Prostate gland (tissue), 2 donors: Measurements from ENCODE around the gene RUSF1. TPM values are rescaled to one million over a fixed set of nuclear protein-coding genes. Genes with fewer than 3 reads are reported as not detected.
"Not testable (repeated sequence)": the region's sequence is repeated elsewhere in the genome, so short reads cannot be mapped to it uniquely, and the experiment has no call there.

ENCODE experiments used
- DNase-seq: peaks from one replicate; pipeline ENCODE4 v3.0.0-alpha.2; 2019; ENCODE audit warnings: low spot score
- H3K27ac ChIP-seq, 2 donors: fragments of 200-600 bp; sonication (generic); 2 replicates each; pipeline ENCODE4 v1.5.1; 2017 to 2019
- H3K27me3 ChIP-seq: fragments of 200-600 bp; sonication (generic); replicated peaks from 2 replicates; pipeline ENCODE4 v1.5.1; 2019; ENCODE audit not compliant: insufficient read depth
- H3K36me3 ChIP-seq, 2 donors: fragments of 200-600 bp; sonication (generic); 1 replicate in 1 of 2; 2 replicates in 1 of 2; pipeline versions ENCODE4 v1.5.1 to v1.8.1; 2017 to 2019
- H3K4me1 ChIP-seq: fragments of 200-600 bp; sonication (generic); replicated peaks from 2 replicates; pipeline ENCODE4 v1.5.1; 2019
- H3K4me3 ChIP-seq, 2 donors: fragments of 200-600 bp; sonication (generic); 2 replicates each; pipeline ENCODE4 v1.5.1; 2017 to 2019
- H3K9me3 ChIP-seq: fragments of 200-600 bp; sonication (generic); 2 replicates; pipeline ENCODE4 v1.5.1; 2017
- POLR2A ChIP-seq: fragments of 450-650 bp; IDR thresholded peaks from one replicate; pipeline ENCODE4 v1.6.1; 2016; ENCODE audit warnings: antibody characterized with exemption, mild to moderate bottlenecking
- POLR2AphosphoS5 ChIP-seq: sonication (generic); formaldehyde crosslinking; IDR thresholded peaks from one replicate; pipeline ENCODE4 v1.6.1; 2017; ENCODE audit warnings: antibody characterized with exemption
- WGBS: methylation state at CpG from one replicate; pipeline ENCODE4 v1.1.5; 2018; 5-methylcytosine and 5-hydroxymethylcytosine counted together
- intact Hi-C: fragments of 100-400 bp; cut with DNase I; formaldehyde crosslinking; loops from one replicate; pipeline ENCODE4 v1.14.2; 2022
- total RNA-seq, 2 donors: library from RNA; depleted of rRNA; stranded (reverse); fragments of >200 nt; gene quantifications; one replicate each; pipeline ENCODE4 v1.1.0, GENCODE V29; 2016
- TF ChIP-seq, protein P1 (sequence below), 4 experiments: fragments of 200-600 bp in 2 of 4; fragments of 450-650 bp in 2 of 4; sonication (generic) in 2 of 4; IDR thresholded peaks; 1 replicate in 3 of 4; 2 replicates in 1 of 4; pipeline ENCODE4 v1.5.1; 2016 to 2019; ENCODE audit warnings: antibody characterized with exemption in 4 of 4, mild to moderate bottlenecking in 2 of 4, moderate library complexity in 2 of 4

Gene RUSF1
- total RNA-seq, 2 donors from 2014 or later = 142 to 153 TPM

DNA sequence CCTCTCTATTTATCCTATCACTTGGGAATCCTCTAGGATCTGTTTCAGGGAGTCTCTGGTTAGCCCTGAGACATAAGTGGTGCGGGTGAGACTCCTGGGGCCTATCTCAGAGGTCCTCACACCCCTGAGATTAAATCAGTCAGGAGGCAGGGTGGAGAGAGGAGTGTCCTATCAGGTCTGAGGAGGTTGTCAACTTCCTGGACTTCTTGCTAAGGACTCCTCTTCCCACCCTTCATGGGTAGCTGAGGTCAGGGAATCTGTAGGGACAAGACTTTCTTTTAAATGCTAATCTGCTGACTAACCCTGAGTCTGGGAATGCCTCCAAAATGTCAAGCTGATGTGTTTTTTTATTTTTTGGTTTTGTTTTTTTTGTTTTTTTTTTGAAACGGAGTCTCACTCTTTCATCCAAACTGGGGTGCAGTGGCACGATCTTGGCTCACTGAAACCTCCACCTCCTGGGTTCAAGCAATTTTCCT lies 55.5 kb downstream of the RUSF1 start:
- peak; percentile 29 for TF ChIP-seq POLR2AphosphoS5
- TF ChIP-seq, protein P1, sequence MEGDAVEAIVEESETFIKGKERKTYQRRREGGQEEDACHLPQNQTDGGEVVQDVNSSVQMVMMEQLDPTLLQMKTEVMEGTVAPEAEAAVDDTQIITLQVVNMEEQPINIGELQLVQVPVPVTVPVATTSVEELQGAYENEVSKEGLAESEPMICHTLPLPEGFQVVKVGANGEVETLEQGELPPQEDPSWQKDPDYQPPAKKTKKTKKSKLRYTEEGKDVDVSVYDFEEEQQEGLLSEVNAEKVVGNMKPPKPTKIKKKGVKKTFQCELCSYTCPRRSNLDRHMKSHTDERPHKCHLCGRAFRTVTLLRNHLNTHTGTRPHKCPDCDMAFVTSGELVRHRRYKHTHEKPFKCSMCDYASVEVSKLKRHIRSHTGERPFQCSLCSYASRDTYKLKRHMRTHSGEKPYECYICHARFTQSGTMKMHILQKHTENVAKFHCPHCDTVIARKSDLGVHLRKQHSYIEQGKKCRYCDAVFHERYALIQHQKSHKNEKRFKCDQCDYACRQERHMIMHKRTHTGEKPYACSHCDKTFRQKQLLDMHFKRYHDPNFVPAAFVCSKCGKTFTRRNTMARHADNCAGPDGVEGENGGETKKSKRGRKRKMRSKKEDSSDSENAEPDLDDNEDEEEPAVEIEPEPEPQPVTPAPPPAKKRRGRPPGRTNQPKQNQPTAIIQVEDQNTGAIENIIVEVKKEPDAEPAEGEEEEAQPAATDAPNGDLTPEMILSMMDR (IDR thresholded peaks at IDR 0.05) = no peak
- TF ChIP-seq POLR2A = no peak
- H3K27me3 ChIP-seq = no peaks in the 10 kb centered on the region
- no peaks in the 10 kb centered on the region for H3K36me3 ChIP-seq
- DNase-seq = no peak
- peak overlapping the region; percentile 14 to 41 for H3K27ac ChIP-seq
- WGBS = 32% methylated on average over 3 of the region's 3 CpGs
- no peak overlapping the region for H3K4me3 ChIP-seq
- H3K9me3 ChIP-seq = no peaks in the 10 kb centered on the region
- intact Hi-C loops = no loop called here
- peaks cover 21% of the 10 kb centered on the region for H3K4me1 ChIP-seq

DNA sequence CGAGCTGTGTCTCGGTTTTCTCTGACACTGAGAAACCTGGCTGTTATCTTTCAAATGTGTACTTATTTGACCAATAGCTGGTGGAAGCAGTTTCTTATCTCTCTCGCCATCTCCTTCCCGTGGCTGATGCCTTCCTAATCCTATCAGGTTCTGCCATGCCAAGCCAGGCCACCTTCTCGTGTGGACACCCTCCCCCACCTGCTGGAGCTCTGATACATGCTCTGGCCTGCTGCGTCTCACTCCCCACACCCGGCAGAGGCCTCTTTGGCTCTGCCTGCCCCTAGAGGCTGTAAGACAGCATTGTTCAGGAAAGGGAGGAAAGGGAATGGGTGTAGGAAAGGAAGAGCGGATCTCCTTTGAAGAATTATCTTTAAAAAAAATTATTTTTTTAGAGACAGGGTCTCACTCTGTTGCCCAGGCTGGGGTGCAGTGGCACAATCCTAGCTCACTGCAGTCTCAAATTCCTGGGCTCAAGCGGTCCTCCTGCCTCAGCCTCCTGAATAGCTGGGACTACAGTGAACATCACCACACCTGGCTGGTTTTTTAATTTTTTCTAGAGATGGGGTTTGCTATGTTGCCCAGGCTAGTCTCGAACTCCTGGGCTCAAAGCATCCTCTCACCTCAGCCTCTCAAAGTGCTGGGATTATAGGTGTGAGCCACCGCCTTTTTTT lies 56.4 kb downstream of the RUSF1 start:
- TF ChIP-seq POLR2A = no peak
- TF ChIP-seq, protein P1 (IDR thresholded peaks at IDR 0.05) = peak; percentile 16 to 73 (median 34)
- peak; percentile 68 for TF ChIP-seq POLR2AphosphoS5
- Histone ChIP-seq H3K4me3 (no peak overlapping the region), H3K27ac (peak overlapping the region; percentile 14 to 41), H3K27me3 (no peaks in the 10 kb centered on the region), H3K36me3 (no peaks in the 10 kb centered on the region), H3K4me1 (peaks cover 14% of the 10 kb centered on the region), H3K9me3 (no peaks in the 10 kb centered on the region)
- 31% methylated on average over 11 of the region's 11 CpGs for WGBS
- intact Hi-C loops = no loop called here
- peak; percentile 65 for DNase-seq

DNA sequence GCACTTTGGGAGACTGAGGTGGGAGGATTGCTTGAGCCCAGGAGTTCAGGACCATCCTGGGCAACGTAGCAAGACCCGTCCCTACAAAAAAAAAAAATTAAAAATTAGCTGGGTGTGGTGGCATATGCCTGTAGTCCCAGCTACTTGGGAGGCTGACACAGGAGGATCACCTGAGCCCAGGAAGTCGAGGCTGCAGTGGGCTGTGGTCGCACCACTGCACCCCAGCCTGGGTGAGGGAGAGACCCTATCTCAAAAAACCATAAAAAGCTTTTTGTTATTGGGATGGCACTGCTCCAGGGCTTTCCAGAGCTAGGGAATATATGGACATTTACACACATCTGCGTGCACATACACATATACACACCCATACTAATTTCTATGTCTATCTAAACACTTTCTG lies 57.0 kb downstream of the RUSF1 start:
- DNase-seq = no peak
- whole genome bisulfite sequencing = 67% methylated on average over 5 of the region's 5 CpGs

DNA sequence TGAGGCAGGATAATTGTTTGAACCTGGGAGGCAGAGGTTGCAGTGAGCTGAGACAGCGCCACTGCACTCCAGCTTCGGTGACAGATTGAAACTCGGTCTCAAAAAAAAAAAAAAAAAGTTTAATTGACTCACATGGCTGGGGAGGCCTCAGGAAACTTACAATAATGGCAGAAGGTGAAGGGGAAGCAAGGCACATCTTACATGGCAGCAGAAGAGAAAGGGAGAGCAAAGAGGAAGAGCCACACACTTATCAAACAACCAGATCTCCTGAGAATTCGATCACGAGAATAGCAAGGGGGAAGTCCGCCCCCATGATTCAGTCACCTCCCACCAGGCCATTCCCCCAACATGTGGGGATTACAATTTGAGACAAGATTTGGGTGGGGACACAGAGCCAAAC lies 62.3 kb downstream of the RUSF1 start:
- H3K27ac ChIP-seq, H3K36me3 ChIP-seq: not testable (repeated sequence)
- WGBS = 67% methylated on average over 6 of the region's 6 CpGs

More for the DNA sequence above, 57.0 kb downstream of the RUSF1 start:
- TF ChIP-seq, protein P1 (IDR thresholded peaks at IDR 0.05) = no peak
- H3K4me3 ChIP-seq = no peak overlapping the region
- H3K9me3 ChIP-seq = no peaks in the 10 kb centered on the region
- no peak overlapping the region for H3K27ac ChIP-seq
- no peaks in the 10 kb centered on the region for H3K27me3 ChIP-seq
- no peaks in the 10 kb centered on the region for H3K36me3 ChIP-seq
- peaks cover 10% of the 10 kb centered on the region for H3K4me1 ChIP-seq
- intact Hi-C loops = no loop called here

DNA sequence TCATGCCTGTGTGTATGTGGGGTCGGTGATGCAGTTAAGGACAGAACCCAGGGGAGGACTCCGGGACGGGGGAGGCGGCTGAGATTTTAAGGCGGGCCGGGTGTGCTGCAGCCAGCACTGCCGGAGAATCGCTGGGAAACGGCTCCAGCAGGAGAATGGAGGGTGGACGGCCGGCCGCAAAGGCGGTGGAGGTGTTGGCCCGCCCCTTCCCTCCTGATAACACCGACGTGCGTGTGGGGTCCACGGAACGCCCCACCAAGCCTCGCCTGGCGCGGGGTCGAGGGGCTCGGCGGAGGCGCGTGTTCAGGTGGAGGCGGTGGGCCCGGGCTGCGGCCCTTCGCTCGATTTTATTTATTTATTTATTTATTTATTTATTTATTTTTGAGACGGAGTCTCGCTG lies 66.2 kb downstream of the RUSF1 start:
- no peak for TF ChIP-seq POLR2A
- WGBS = 57% methylated on average over 34 of the region's 34 CpGs
- intact Hi-C loops = loop anchor here (2.0 kb wide), 2 partner anchors 261 to 457 kb away; partner anchors contain the start of genes FUS and HSD3B7
- peak overlapping the region; percentile 62 to 73 for H3K4me3 ChIP-seq
- H3K27ac ChIP-seq = peak overlapping the region; percentile 86 to 90
- no peaks in the 10 kb centered on the region for H3K27me3 ChIP-seq
- H3K4me1 ChIP-seq = no peaks in the 10 kb centered on the region
- H3K36me3 ChIP-seq = no peaks in the 10 kb centered on the region
- no peak for DNase-seq
- H3K9me3 ChIP-seq = no peaks in the 10 kb centered on the region

More for the DNA sequence above, 62.3 kb downstream of the RUSF1 start:
- H3K4me3 ChIP-seq, intact Hi-C loops, H3K27me3 ChIP-seq, H3K4me1 ChIP-seq, DNase-seq, H3K9me3 ChIP-seq: not testable (repeated sequence)

DNA sequence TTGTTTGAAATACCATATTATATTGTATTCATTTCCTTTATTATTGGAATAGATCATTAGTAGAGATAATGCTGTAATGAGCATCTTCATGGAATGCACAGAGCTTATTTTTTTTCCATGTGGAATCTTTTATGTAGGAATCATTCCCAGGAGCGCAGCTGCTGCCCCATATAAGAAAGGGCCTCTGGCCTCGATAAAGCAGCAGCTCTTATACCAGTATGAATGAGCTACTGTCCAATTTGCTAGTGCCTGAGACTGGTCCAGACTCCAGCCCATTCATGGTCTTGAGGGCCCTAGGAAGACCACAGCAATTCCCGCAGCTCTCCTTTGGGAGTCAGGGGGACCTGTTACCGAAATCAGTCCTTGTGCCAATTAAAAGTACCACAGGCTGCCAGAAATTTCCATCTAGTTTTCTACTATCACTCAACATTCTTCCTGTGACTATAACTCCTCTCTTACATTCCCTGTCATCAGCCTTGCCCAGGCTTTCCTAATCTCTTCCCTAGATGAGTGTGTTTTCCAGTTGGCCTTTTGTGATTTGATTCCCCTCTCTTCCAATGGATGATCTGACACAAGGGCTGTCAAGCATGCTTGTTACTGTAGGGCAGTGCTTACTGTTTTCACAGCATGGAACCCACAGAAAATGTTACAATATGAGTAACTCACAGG lies 67.5 kb downstream of the RUSF1 start:
- H3K9me3 ChIP-seq = no peaks in the 10 kb centered on the region
- TF ChIP-seq POLR2AphosphoS5 (no peak), POLR2A (no peak)
- TF ChIP-seq, protein P1 (IDR thresholded peaks at IDR 0.05) = no peak
- H3K4me1 ChIP-seq = no peaks in the 10 kb centered on the region
- H3K36me3 ChIP-seq = no peaks in the 10 kb centered on the region
- intact Hi-C loops = no loop called here
- DNase-seq = no peak
- WGBS = 69% methylated on average over 4 of the region's 4 CpGs
- no peak overlapping the region for H3K27ac ChIP-seq
- H3K4me3 ChIP-seq = no peak overlapping the region
- H3K27me3 ChIP-seq = no peaks in the 10 kb centered on the region
